Liver (tissue), 9 donors: Measurements from ENCODE around the gene GTPBP10. TPM values are rescaled to one million over a fixed set of nuclear protein-coding genes. Genes with fewer than 3 reads are reported as not detected.
A peak's percentile ranks its signal among the peaks of the same experiment; 100 is the strongest.

Source experiments
- DNase-seq: peaks from one replicate; pipeline ENCODE4 v3.0.0-alpha.2; 2017; ENCODE audit warnings: low spot score
- H3K27ac ChIP-seq, 2 donors: one replicate each; pipeline ENCODE4 v1.7.0; 2013; ENCODE audit warnings: inconsistent platforms in 2 of 2, low read length in 2 of 2, control low read depth in 1 of 2, low read depth in 1 of 2, mild to moderate bottlenecking in 1 of 2
- H3K27me3 ChIP-seq, 4 donors: one replicate each; pipeline versions ENCODE4 v1.6.1 to v1.7.0; 2013; ENCODE audit warnings: low read length in 3 of 4, inconsistent platforms in 1 of 4, mild to moderate bottlenecking in 1 of 4, moderate library complexity in 1 of 4; ENCODE audit not compliant: control insufficient read depth in 4 of 4, insufficient read depth in 4 of 4
- H3K36me3 ChIP-seq, 4 donors: one replicate each; pipeline versions ENCODE4 v1.6.1 to v1.7.0; 2013; ENCODE audit warnings: low read length in 3 of 4, mild to moderate bottlenecking in 3 of 4, low read depth in 1 of 4, moderate library complexity in 1 of 4; ENCODE audit not compliant: control insufficient read depth in 4 of 4, insufficient read depth in 3 of 4
- H3K4me1 ChIP-seq, 4 donors: one replicate each; pipeline versions ENCODE4 v1.6.1 to v1.7.0; 2013; ENCODE audit warnings: low read length in 3 of 4, mild to moderate bottlenecking in 3 of 4, moderate library complexity in 1 of 4; ENCODE audit not compliant: control insufficient read depth in 4 of 4, insufficient read depth in 4 of 4
- H3K4me3 ChIP-seq, 3 donors: one replicate each; pipeline versions ENCODE4 v1.6.1 to v1.7.0; 2013; ENCODE audit warnings: low read length in 3 of 3, control low read depth in 1 of 3, low read depth in 1 of 3, mild to moderate bottlenecking in 1 of 3
- H3K9ac ChIP-seq, 2 donors: one replicate each; pipeline ENCODE4 v1.7.0; 2013; ENCODE audit warnings: low read length in 2 of 2, mild to moderate bottlenecking in 2 of 2, moderate library complexity in 2 of 2, control low read depth in 1 of 2, low read depth in 1 of 2
- H3K9me3 ChIP-seq, 4 donors: one replicate each; pipeline versions ENCODE4 v1.6.1 to v1.7.0; 2013; ENCODE audit warnings: low read length in 3 of 4; ENCODE audit not compliant: control insufficient read depth in 4 of 4
- CTCF ChIP-seq: fragments of 150-350 bp; IDR thresholded peaks from 2 replicates; pipeline ENCODE4 v1.5.1; 2017; ENCODE audit warnings: improper control_type of control experiment, low read depth, low read length; ENCODE audit not compliant: missing input control
- EGR1 ChIP-seq, 2 donors: IDR thresholded peaks; 2 replicates each; pipeline ENCODE4 v1.6.1; 2016 to 2018; ENCODE audit warnings: antibody characterized with exemption in 2 of 2, low read depth in 2 of 2
- FOXA1 ChIP-seq: IDR thresholded peaks from 2 replicates; pipeline ENCODE4 v1.6.1; 2016; ENCODE audit warnings: antibody characterized with exemption
- FOXA2 ChIP-seq: IDR thresholded peaks from 2 replicates; pipeline ENCODE4 v1.6.1; 2016; ENCODE audit warnings: antibody characterized with exemption
- GABPA ChIP-seq, 2 donors: IDR thresholded peaks in 1 of 2; conservative IDR thresholded peaks in 1 of 2; 2 replicates each; pipeline ENCODE4 v1.6.1; 2016; ENCODE audit warnings: antibody characterized with exemption in 2 of 2, mild to moderate bottlenecking in 1 of 2, moderate library complexity in 1 of 2
- HNF4A ChIP-seq, 2 donors: conservative IDR thresholded peaks; 2 replicates each; pipeline ENCODE4 v1.6.1; 2016; ENCODE audit warnings: antibody characterized with exemption in 2 of 2, mild to moderate bottlenecking in 2 of 2
- HNF4G ChIP-seq: IDR thresholded peaks from 2 replicates; pipeline ENCODE4 v1.6.1; 2016; ENCODE audit warnings: antibody characterized with exemption
- JUND ChIP-seq, 2 donors: IDR thresholded peaks; 2 replicates each; pipeline ENCODE4 v1.6.1; 2016; ENCODE audit warnings: antibody characterized with exemption in 2 of 2
- MAX ChIP-seq: IDR thresholded peaks from 2 replicates; pipeline ENCODE4 v1.6.1; 2016; ENCODE audit warnings: antibody characterized with exemption
- NR2F2 ChIP-seq: IDR thresholded peaks from 2 replicates; pipeline ENCODE4 v1.6.1; 2016; ENCODE audit warnings: antibody characterized with exemption
- RAD21 ChIP-seq, 2 donors: IDR thresholded peaks; 2 replicates each; pipeline ENCODE4 v1.6.1; 2016; ENCODE audit warnings: antibody characterized with exemption in 2 of 2, mild to moderate bottlenecking in 2 of 2
- RXRA ChIP-seq, 2 donors: IDR thresholded peaks; 2 replicates each; pipeline ENCODE4 v1.6.1; 2017 to 2018; ENCODE audit warnings: antibody characterized with exemption in 2 of 2, mild to moderate bottlenecking in 1 of 2
- SP1 ChIP-seq: IDR thresholded peaks from 2 replicates; pipeline ENCODE4 v1.6.1; 2018; ENCODE audit warnings: antibody characterized with exemption, mild to moderate bottlenecking
- TAF1 ChIP-seq: conservative IDR thresholded peaks from 2 replicates; pipeline ENCODE4 v1.6.1; 2016; ENCODE audit warnings: antibody characterized with exemption, mild to moderate bottlenecking
- YY1 ChIP-seq: IDR thresholded peaks from 2 replicates; pipeline ENCODE4 v1.6.1; 2016; ENCODE audit warnings: antibody characterized with exemption, mild to moderate bottlenecking
- WGBS: extraction: QIAGEN DNeasy Blood & Tissue Kit; methylation state at CpG from one replicate; pipeline ENCODE4 v1.1.7; 2013; 5-methylcytosine and 5-hydroxymethylcytosine counted together
- polyA plus RNA-seq, 2 donors: library from polyadenylated mRNA; stranded (reverse) in 1 of 2; unstranded in 1 of 2; fragments of 200-250 nt in 1 of 2; fragments of >200 nt in 1 of 2; fragmentation: Nextera tagmentation in 1 of 2; extraction: Ambion mirVana in 1 of 2; gene quantifications; one replicate each; pipeline versions ENCODE4 v1.2.1 to v1.2.3, GENCODE V29; 2013 to 2015
- total RNA-seq, 2 donors: library from RNA; depleted of rRNA; stranded (reverse); fragments of >200 nt; gene quantifications; one replicate each; pipeline ENCODE4 v1.2.3, GENCODE V29; 2014
- TF ChIP-seq, protein P1 (sequence below): IDR thresholded peaks from 2 replicates; pipeline ENCODE4 v1.6.1; 2016; ENCODE audit warnings: antibody characterized with exemption
- TF ChIP-seq, protein P2 (sequence below): IDR thresholded peaks from 2 replicates; pipeline ENCODE4 v1.6.1; 2016; ENCODE audit warnings: antibody characterized with exemption
- donor health status: healthy.
- donor health status: healthy.
- donor health status: healthy.
- donor health status: healthy.
- donor health status: healthy.

Gene GTPBP10
- total and polyA plus RNA-seq, 4 donors = 6.5 to 18.9 (median 12.2) TPM

DNA sequence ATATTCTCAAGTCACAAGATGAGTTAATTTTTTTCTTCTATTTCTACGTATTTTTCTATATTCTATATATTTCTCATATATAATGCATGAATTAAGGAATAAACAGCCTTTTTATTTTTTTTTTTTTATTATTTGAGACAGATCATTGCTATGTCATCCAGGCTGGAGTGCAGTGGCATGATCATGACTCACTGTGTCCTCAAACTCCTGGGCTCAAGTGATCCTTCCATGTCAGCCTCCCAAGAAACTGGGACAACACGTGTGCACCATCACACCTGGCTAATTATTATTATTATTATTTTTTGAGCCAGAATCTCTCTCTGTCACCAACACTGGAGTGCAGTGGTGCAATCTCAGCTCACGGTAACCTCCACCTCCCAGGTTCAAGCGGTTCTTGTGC, 58.3 kb downstream of the GTPBP10 start:
- H3K27me3 ChIP-seq = no peaks in the 10 kb centered on the region
- peak overlapping the region in 1 of 2 donors; percentile 81 for H3K9ac ChIP-seq
- H3K4me1 ChIP-seq = peaks cover 3 to 30% (median 12%) of the 10 kb centered on the region in 4 donors
- TF ChIP-seq CTCF = no peak
- TF ChIP-seq GABPA (IDR thresholded peaks at IDR 0.05 in 1 of 2, conservative IDR thresholded peaks at IDR 0.05 in 1 of 2) = no peak
- TF ChIP-seq, protein P1, sequence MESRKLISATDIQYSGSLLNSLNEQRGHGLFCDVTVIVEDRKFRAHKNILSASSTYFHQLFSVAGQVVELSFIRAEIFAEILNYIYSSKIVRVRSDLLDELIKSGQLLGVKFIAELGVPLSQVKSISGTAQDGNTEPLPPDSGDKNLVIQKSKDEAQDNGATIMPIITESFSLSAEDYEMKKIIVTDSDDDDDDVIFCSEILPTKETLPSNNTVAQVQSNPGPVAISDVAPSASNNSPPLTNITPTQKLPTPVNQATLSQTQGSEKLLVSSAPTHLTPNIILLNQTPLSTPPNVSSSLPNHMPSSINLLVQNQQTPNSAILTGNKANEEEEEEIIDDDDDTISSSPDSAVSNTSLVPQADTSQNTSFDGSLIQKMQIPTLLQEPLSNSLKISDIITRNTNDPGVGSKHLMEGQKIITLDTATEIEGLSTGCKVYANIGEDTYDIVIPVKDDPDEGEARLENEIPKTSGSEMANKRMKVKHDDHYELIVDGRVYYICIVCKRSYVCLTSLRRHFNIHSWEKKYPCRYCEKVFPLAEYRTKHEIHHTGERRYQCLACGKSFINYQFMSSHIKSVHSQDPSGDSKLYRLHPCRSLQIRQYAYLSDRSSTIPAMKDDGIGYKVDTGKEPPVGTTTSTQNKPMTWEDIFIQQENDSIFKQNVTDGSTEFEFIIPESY = no peak
- TF ChIP-seq EGR1 (IDR thresholded peaks at IDR 0.05; ENCODE audit: low read depth in 2 of 2) = no peak
- no peak for TF ChIP-seq TAF1
- no peak for TF ChIP-seq FOXA1
- TF ChIP-seq RAD21 (IDR thresholded peaks at IDR 0.05) = no peak
- no peak for TF ChIP-seq MAX
- TF ChIP-seq JUND (IDR thresholded peaks at IDR 0.05) = no peak
- no peak for TF ChIP-seq SP1
- TF ChIP-seq NR2F2 = no peak
- no peak for TF ChIP-seq YY1
- H3K9me3 ChIP-seq = peaks cover 0 to 3% (median 0%) of the 10 kb centered on the region in 4 donors
- peaks cover 0 to 5% (median 0%) of the 10 kb centered on the region in 4 donors for H3K36me3 ChIP-seq
- H3K4me3 ChIP-seq = no peak overlapping the region
- DNase-seq = no peak
- 89% methylated on average over 4 of the region's 4 CpGs for WGBS
- peak overlapping the region; percentile 42 to 54 for H3K27ac ChIP-seq

DNA sequence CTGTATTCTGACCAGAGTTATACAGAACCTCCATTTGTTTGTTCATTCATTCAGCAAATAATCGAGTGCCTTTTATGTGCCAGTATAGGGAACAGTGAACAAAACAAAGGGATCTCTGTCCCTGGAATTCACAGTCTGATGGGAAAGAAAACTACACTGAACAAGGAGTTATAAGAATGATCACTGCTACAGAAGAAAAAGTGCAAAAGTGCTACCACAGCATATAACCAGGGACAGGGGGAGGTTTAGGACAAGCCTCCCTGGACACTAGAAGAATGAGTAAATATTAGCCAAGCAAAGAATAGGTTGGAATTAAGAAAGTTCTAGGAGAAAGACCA, 60.9 kb downstream of the GTPBP10 start:
- peaks cover 3 to 47% (median 20%) of the 10 kb centered on the region in 4 donors for H3K4me1 ChIP-seq
- H3K27me3 ChIP-seq = no peaks in the 10 kb centered on the region
- H3K4me3 ChIP-seq = no peak overlapping the region
- H3K36me3 ChIP-seq = peaks cover 0 to 5% (median 0%) of the 10 kb centered on the region in 4 donors
- peak overlapping the region; percentile 73 to 80 for H3K27ac ChIP-seq
- 40% methylated on average over 1 of the region's 1 CpG for WGBS
- H3K9ac ChIP-seq = no peak overlapping the region
- TF ChIP-seq JUND (IDR thresholded peaks at IDR 0.05) (no peak), TAF1 (no peak), HNF4G (no peak)
- DNase-seq = no peak
- H3K9me3 ChIP-seq = no peaks in the 10 kb centered on the region

DNA sequence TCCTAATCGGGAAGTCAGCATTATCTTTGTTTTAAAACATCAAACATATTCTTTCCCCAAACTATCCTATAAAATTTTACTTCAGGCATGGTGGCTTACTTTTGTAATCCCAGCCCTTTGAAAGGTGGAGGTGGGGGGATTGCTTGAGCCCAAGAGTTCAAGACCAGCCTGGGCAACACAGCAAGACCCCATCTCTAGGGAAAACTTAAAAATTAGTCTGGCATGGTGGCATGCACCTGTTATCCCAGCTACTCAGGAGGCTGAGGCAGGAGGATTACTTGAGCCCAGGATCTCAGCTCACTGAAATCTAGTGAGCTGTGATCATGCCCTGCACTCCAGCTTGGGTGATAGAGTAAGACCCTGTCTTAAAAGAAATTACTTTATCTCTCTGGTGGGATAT, 61.6 kb downstream of the GTPBP10 start:
- no peak for DNase-seq
- Histone ChIP-seq H3K27ac (no peak overlapping the region), H3K4me1 (peaks cover 3 to 49% (median 22%) of the 10 kb centered on the region in 4 donors), H3K36me3 (peaks cover 0 to 7% (median 0%) of the 10 kb centered on the region in 4 donors), H3K27me3 (no peaks in the 10 kb centered on the region), H3K9ac (no peak overlapping the region), H3K9me3 (no peaks in the 10 kb centered on the region), H3K4me3 (no peak overlapping the region)
- 97% methylated on average over 1 of the region's 1 CpG for WGBS
- no peak for TF ChIP-seq CTCF
- TF ChIP-seq, protein P2, sequence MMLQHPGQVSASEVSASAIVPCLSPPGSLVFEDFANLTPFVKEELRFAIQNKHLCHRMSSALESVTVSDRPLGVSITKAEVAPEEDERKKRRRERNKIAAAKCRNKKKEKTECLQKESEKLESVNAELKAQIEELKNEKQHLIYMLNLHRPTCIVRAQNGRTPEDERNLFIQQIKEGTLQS = no peak
- no peak for TF ChIP-seq SP1
- TF ChIP-seq HNF4G = no peak
- no peak for TF ChIP-seq RAD21 (IDR thresholded peaks at IDR 0.05)
- TF ChIP-seq JUND (IDR thresholded peaks at IDR 0.05) = no peak
- TF ChIP-seq RXRA (IDR thresholded peaks at IDR 0.05) = no peak
- TF ChIP-seq, protein P1 = no peak
- no peak for TF ChIP-seq HNF4A (conservative IDR thresholded peaks at IDR 0.05)
- no peak for TF ChIP-seq FOXA2
- TF ChIP-seq NR2F2 = no peak
